ENCODE measurements around the gene POLG2.
"Not testable (repeated sequence)": the region's sequence is repeated elsewhere in the genome, so short reads cannot be mapped to it uniquely, and the experiment has no call there.

Gene POLG2

GRCh38 chr17:64448665-64449512, 48.0 kb downstream of the POLG2 start, which contains the start of gene MILR1:
MILR1 (plus strand) TSS chr17:64449115; CDS start chr17:64449169, 54 bp downstream.
- H3K4me2 ChIP-seq: peak within 1 kb of the TSS; percentile 84 to 99 (median 91)
- H3K9me3 ChIP-seq (replicated peaks in 1 of 11): peaks cover 0 to 32% (median 6%) of the 10 kb centered on the region in 11 experiments; a peak in 8 of 22 replicates
- peak within 1 kb of the TSS; percentile 51 to 76 (median 66) for H3K4me3 ChIP-seq
- peaks cover 58 to 82% (median 80%) of the 10 kb centered on the region in 10 experiments for H3K4me1 ChIP-seq
- H3K9ac ChIP-seq: peak within 1 kb of the TSS; percentile 84 to 96 (median 89)
- no peaks in the 10 kb centered on the region for H3K27me3 ChIP-seq
- peaks cover 21 to 40% (median 40%) of the 10 kb centered on the region in 11 experiments for H3K36me3 ChIP-seq
- TF ChIP-seq Cebpa-rat (IDR thresholded peaks at IDR 0.05): peak in 8 of 11 experiments; percentile 12 to 72 (median 44); a peak in 13 of 22 replicates
- H3K27ac ChIP-seq: peak within 1 kb of the TSS; percentile 91 to 99 (median 96)
- H4K20me1 ChIP-seq: no peaks in the 10 kb centered on the region

DNA sequence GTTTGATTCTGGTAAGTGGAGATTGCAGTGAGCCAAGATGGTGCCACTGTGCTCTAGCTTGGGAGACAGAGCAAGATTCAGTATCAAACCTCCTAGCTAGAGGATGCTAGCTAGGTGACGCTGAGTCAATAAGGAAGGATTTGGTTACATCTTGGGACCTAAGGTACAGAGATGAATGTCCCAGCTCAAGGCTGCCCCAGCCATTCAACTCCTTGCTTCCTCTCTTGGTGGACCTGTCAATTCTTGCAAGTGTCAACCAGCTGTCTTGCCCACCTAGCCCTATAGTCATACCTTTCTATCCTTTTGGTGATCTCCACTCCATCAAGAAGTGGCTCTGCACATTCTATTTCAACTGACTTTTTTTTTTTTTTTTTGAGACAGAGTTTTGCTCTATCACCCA, 49.3 kb downstream of the POLG2 start:
- H4K20me1 ChIP-seq: no peaks in the 10 kb centered on the region
- peak overlapping the region in 7 of 11 experiments; percentile 72 to 94 (median 79); a peak in 11 of 22 replicates for H3K9ac ChIP-seq
- H3K36me3 ChIP-seq: peaks cover 8 to 27% (median 26%) of the 10 kb centered on the region in 11 experiments
- H3K27me3 ChIP-seq: no peaks in the 10 kb centered on the region
- H3K4me3 ChIP-seq: 0 out of 20 replicates have a peak overlapping the region, but pooled peaks of 1 of the 10 experiments have one; percentile 47
- H3K4me2 ChIP-seq: peak overlapping the region; percentile 77 to 93 (median 85)
- TF ChIP-seq Cebpa-rat (IDR thresholded peaks at IDR 0.05): no peak
- H3K4me1 ChIP-seq: peaks cover 58 to 82% (median 80%) of the 10 kb centered on the region in 10 experiments
- H3K9me3 ChIP-seq (replicated peaks in 1 of 11): peaks cover 0 to 25% (median 6%) of the 10 kb centered on the region in 11 experiments; a peak in 8 of 22 replicates
- H3K27ac ChIP-seq: peak overlapping the region in 10 of 11 experiments; percentile 69 to 99 (median 96); a peak in 20 of 22 replicates

- H3K4me2 ChIP-seq: peak overlapping the region; percentile 74 to 98 (median 89)
- H3K9me3 ChIP-seq (replicated peaks in 1 of 11): peaks cover 20 to 37% (median 24%) of the 10 kb centered on the region in 11 experiments
- peak overlapping the region; percentile 77 to 91 (median 84) for H3K9ac ChIP-seq
- H3K27me3 ChIP-seq: no peaks in the 10 kb centered on the region
- peaks cover 51 to 75% (median 71%) of the 10 kb centered on the region in 10 experiments for H3K4me1 ChIP-seq
- peaks cover under 1 to 20% (median 10%) of the 10 kb centered on the region in 11 experiments; a peak in 17 of 22 replicates for H3K36me3 ChIP-seq
- peak overlapping the region in 5 of 10 experiments; percentile 24 to 46 (median 28); a peak in 8 of 20 replicates for H3K4me3 ChIP-seq
- no peak for TF ChIP-seq Cebpa-rat (IDR thresholded peaks at IDR 0.05)
- peak overlapping the region; percentile 91 to 99 (median 96) for H3K27ac ChIP-seq
- H4K20me1 ChIP-seq: no peaks in the 10 kb centered on the region
Measured at GRCh38 chr17:64443086-64443760, 53.6 kb downstream of the POLG2 start.

DNA sequence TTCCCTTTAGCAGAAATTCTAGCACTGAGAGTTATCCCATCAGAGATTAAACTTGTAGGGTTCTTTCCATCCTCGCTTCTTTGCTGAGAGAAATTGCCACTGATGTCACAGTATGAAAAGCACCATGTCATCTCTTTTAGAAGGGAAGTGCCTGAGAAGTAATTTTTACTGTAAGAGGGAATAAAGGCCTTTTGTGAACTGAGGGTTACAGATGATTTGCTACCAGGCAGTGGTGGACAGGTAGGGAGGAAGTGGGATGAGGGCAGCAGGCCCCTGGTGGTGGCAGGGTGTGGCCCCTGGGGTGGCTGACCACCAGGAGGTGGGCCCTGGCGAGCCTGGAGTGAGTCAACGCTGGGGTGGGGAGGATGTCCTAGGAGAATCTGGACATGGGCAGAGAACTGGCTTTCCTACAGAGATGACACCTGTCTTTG, 54.3 kb downstream of the POLG2 start:
- Histone ChIP-seq H3K27ac (peak overlapping the region; percentile 91 to 99 (median 96)), H3K4me3 (peak overlapping the region in 6 of 10 experiments; percentile 24 to 46 (median 29); a peak in 8 of 20 replicates), H3K36me3 (peaks cover 5 to 27% (median 13%) of the 10 kb centered on the region in 11 experiments; a peak in 19 of 22 replicates), H3K4me2 (peak overlapping the region; percentile 74 to 98 (median 89)), H3K9me3 (replicated peaks in 1 of 11) (peaks cover 27 to 44% (median 30%) of the 10 kb centered on the region in 11 experiments), H3K27me3 (no peaks in the 10 kb centered on the region), H4K20me1 (no peaks in the 10 kb centered on the region), H3K4me1 (peaks cover 44 to 69% (median 65%) of the 10 kb centered on the region in 10 experiments), H3K9ac (peak overlapping the region; percentile 77 to 91 (median 84))
- peak in 1 of 11 experiments; percentile 4; a peak in 1 of 22 replicates for TF ChIP-seq Cebpa-rat (IDR thresholded peaks at IDR 0.05)

- Histone ChIP-seq H3K4me3 (peak overlapping the region in 8 of 10 experiments; percentile 22 to 46 (median 32); a peak in 10 of 20 replicates), H3K27ac (peak overlapping the region; percentile 91 to 99 (median 96)), H3K4me2 (peak overlapping the region; percentile 74 to 98 (median 89)), H3K36me3 (peaks cover 5 to 33% (median 18%) of the 10 kb centered on the region in 11 experiments; a peak in 19 of 22 replicates), H4K20me1 (no peaks in the 10 kb centered on the region), H3K4me1 (peaks cover 42 to 63% (median 59%) of the 10 kb centered on the region in 10 experiments), H3K9me3 (replicated peaks in 1 of 11) (peaks cover 33 to 50% (median 36%) of the 10 kb centered on the region in 11 experiments), H3K9ac (peak overlapping the region; percentile 77 to 91 (median 84)), H3K27me3 (no peaks in the 10 kb centered on the region)
- TF ChIP-seq Cebpa-rat (IDR thresholded peaks at IDR 0.05): peak; percentile 25 to 98 (median 89); a peak in 18 of 22 replicates
Measured at GRCh38 chr17:64441772-64442540, 54.9 kb downstream of the POLG2 start.

DNA sequence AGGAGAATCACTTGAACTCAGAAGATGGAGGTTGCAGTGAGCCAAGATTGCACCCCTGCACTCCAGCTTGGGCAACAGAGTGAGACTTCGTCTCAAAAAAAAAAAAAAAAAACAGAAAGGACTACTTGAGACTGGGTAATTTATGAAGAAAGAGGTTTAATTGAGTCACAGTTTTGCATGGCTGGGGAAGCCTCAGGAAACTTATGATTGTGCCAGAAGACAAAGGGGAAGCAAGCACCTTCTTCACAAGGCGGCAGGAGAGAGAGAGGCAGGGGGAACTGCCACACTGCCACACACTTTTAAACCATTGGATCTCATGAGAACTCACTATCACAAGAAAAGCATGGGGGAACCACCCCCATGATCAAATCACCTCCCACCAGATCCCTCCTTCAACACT, 56.9 kb downstream of the POLG2 start:
- no peak overlapping the region for H3K9ac ChIP-seq
- peaks cover 5 to 52% (median 23%) of the 10 kb centered on the region in 11 experiments; a peak in 19 of 22 replicates for H3K36me3 ChIP-seq
- H3K9me3 ChIP-seq (replicated peaks in 1 of 11): peaks cover 53 to 70% (median 56%) of the 10 kb centered on the region in 11 experiments
- peak overlapping the region; percentile 1 to 99 (median 96); a peak in 19 of 22 replicates for H3K27ac ChIP-seq
- TF ChIP-seq Cebpa-rat (IDR thresholded peaks at IDR 0.05): no peak
- peak overlapping the region in 6 of 10 experiments; percentile 2 to 51 (median 22); a peak in 6 of 20 replicates for H3K4me3 ChIP-seq
- no peaks in the 10 kb centered on the region for H4K20me1 ChIP-seq
- H3K4me1 ChIP-seq: peaks cover 42 to 51% (median 47%) of the 10 kb centered on the region in 10 experiments
- peak overlapping the region in 1 of 11 experiments; percentile 98; a peak in 1 of 22 replicates for H3K4me2 ChIP-seq
- no peaks in the 10 kb centered on the region for H3K27me3 ChIP-seq

DNA sequence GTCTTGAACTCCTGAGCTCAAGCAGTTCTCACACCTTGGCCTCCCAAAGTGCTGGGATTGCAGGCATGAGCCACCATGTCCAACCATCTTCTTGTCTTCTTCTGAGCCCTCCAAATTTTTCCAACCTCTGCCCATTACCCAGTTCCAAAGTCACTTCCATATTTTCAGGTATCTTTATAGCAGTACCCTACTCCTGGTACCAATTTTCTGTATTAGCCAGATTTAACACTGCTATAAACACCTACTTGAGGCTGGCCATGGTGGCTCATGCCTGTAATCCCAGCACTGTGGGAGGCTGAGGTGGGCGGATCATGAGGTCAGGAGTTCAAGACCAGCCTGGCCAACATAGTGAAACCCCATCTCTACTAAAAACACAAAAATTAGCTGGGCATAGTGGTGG, 57.3 kb downstream of the POLG2 start:
- peaks cover 38 to 46% (median 42%) of the 10 kb centered on the region in 10 experiments for H3K4me1 ChIP-seq
- H3K36me3 ChIP-seq: peaks cover 5 to 56% (median 23%) of the 10 kb centered on the region in 11 experiments; a peak in 20 of 22 replicates
- peak overlapping the region in 8 of 11 experiments; percentile 59 to 99 (median 97); a peak in 12 of 22 replicates for H3K27ac ChIP-seq
- peaks cover 57 to 70% (median 61%) of the 10 kb centered on the region in 11 experiments for H3K9me3 ChIP-seq (replicated peaks in 1 of 11)
- H3K4me3 ChIP-seq: peak overlapping the region in 6 of 10 experiments; percentile 2 to 51 (median 18); a peak in 6 of 20 replicates
- H4K20me1 ChIP-seq, H3K4me2 ChIP-seq, H3K9ac ChIP-seq, H3K27me3 ChIP-seq: not testable (repeated sequence)
